Left lung (tissue), 10 donors: ENCODE results near the gene SAG. TPM values are rescaled to one million over a fixed set of nuclear protein-coding genes. Genes with fewer than 3 reads are reported as not detected.

Source experiments
- ATAC-seq: fragments of 200-7000 bp; cut with Tn5 transposase; one replicate; pipeline ENCODE4 v1.9.1; 2020; ENCODE audit warnings: moderate library complexity
- DNase-seq, 4 donors: peaks; one replicate each; pipeline ENCODE4 v3.0.0-alpha.2; 2013 to 2020
- H3K27ac ChIP-seq, 2 donors: fragments of 200-600 bp; sonication (generic) in 1 of 2; one replicate each; pipeline versions ENCODE4 v1.5.0 to v1.8.0; 2020 to 2021
- H3K27me3 ChIP-seq, 2 donors: fragments of 200-600 bp; sonication (generic) in 1 of 2; one replicate each; pipeline versions ENCODE4 v1.5.0 to v1.8.0; 2020 to 2021
- H3K36me3 ChIP-seq, 2 donors: fragments of 200-600 bp; sonication (generic) in 1 of 2; one replicate each; pipeline versions ENCODE4 v1.5.0 to v1.8.0; 2020 to 2021
- H3K4me1 ChIP-seq, 2 donors: fragments of 200-600 bp; one replicate each; pipeline ENCODE4 v1.8.0; 2021
- H3K4me3 ChIP-seq, 2 donors: fragments of 200-600 bp; sonication (generic) in 1 of 2; one replicate each; pipeline versions ENCODE4 v1.5.0 to v1.8.0; 2020 to 2021; ENCODE audit warnings: mild to moderate bottlenecking in 1 of 2
- H3K9me3 ChIP-seq, 2 donors: fragments of 200-600 bp; sonication (generic) in 1 of 2; one replicate each; pipeline versions ENCODE4 v1.5.0 to v1.8.0; 2020 to 2021
- CTCF ChIP-seq, 2 donors: fragments of 200-600 bp; sonication (generic) in 1 of 2; IDR thresholded peaks; one replicate each; pipeline versions ENCODE4 v1.5.0 to v1.8.0; 2021; ENCODE audit warnings: antibody characterized with exemption in 2 of 2
- intact Hi-C, 2 donors: fragments of 100-400 bp; cut with DNase I; formaldehyde crosslinking; loops; one replicate each; pipeline versions ENCODE4 v1.11.2 to v1.14.2; 2022
- polyA plus RNA-seq, 6 donors: library from polyadenylated mRNA; unstranded; fragments of 120-200 nt; gene quantifications; one replicate each; pipeline ENCODE4 v1.2.1, GENCODE V29; 2013; ENCODE audit not compliant: insufficient read length in 6 of 6
- total RNA-seq, 2 donors: library from RNA; stranded (reverse); fragmentation: NEBNext Ultra II Directional; extraction: Animal tissue kit (Norgen Biotek cat#: 25700); gene quantifications; one replicate each; pipeline ENCODE4 v1.2.1, GENCODE V29; 2021
- donor health status: DM: no; HTN: yes; CAD: no.
- donor health status: DM: no; HTN: no; CAD: no.

Gene SAG
- total and polyA plus RNA-seq, 8 donors = 0.08 to 0.24 (median 0.19) TPM; not detected in 2

- Histone ChIP-seq H3K27ac (no peak overlapping the region), H3K4me1 (peaks cover 0 to 38% of the 10 kb centered on the region in 2 donors), H3K9me3 (no peaks in the 10 kb centered on the region), H3K4me3 (no peak overlapping the region), H3K27me3 (no peaks in the 10 kb centered on the region), H3K36me3 (peaks cover 0 to 10% of the 10 kb centered on the region in 2 donors)
- no peak for DNase-seq
- no peak for ATAC-seq
- TF ChIP-seq CTCF (IDR thresholded peaks at IDR 0.05) = no peak
- intact Hi-C loops = no loop called here
These were observed 71.8 kb downstream of the SAG start for GRCh38 chr2:233379441-233379840.

- Histone ChIP-seq H3K4me3 (no peak overlapping the region), H3K27me3 (no peaks in the 10 kb centered on the region), H3K27ac (no peak overlapping the region), H3K4me1 (peaks cover 7 to 40% of the 10 kb centered on the region in 2 donors), H3K9me3 (no peaks in the 10 kb centered on the region), H3K36me3 (peaks cover 0 to 10% of the 10 kb centered on the region in 2 donors)
- TF ChIP-seq CTCF (IDR thresholded peaks at IDR 0.05) = no peak
- ATAC-seq (no peak), DNase-seq (no peak)
- intact Hi-C loops = no loop called here
These were observed 72.7 kb downstream of the SAG start for GRCh38 chr2:233380132-233380895.

GRCh38 chr2:233380995-233381637, 73.5 kb downstream of the SAG start:
- no peak for TF ChIP-seq CTCF (IDR thresholded peaks at IDR 0.05)
- no peak for DNase-seq
- Histone ChIP-seq H3K4me1 (peaks cover 14 to 41% of the 10 kb centered on the region in 2 donors), H3K27ac (peak overlapping the region in 1 of 2 donors; percentile 26), H3K27me3 (no peaks in the 10 kb centered on the region), H3K36me3 (peaks cover 0 to 10% of the 10 kb centered on the region in 2 donors), H3K4me3 (no peak overlapping the region), H3K9me3 (no peaks in the 10 kb centered on the region)
- intact Hi-C loops = no loop called here
- no peak for ATAC-seq

GRCh38 chr2:233381638-233381995, 74.0 kb downstream of the SAG start:
- TF ChIP-seq CTCF (IDR thresholded peaks at IDR 0.05) = no peak
- Histone ChIP-seq H3K27me3 (no peaks in the 10 kb centered on the region), H3K4me1 (peaks cover 17 to 41% of the 10 kb centered on the region in 2 donors), H3K9me3 (no peaks in the 10 kb centered on the region), H3K36me3 (peaks cover 0 to 7% of the 10 kb centered on the region in 2 donors), H3K27ac (peak overlapping the region; percentile 18 to 26), H3K4me3 (no peak overlapping the region)
- intact Hi-C loops = no loop called here
- DNase-seq = no peak
- ATAC-seq = peak; percentile 9

GRCh38 chr2:233384015-233384414, 76.4 kb downstream of the SAG start:
- H3K36me3 ChIP-seq = peaks cover 0 to 1% of the 10 kb centered on the region in 2 donors
- intact Hi-C loops = no loop called here
- peaks cover 21 to 53% of the 10 kb centered on the region in 2 donors for H3K4me1 ChIP-seq
- no peak for TF ChIP-seq CTCF (IDR thresholded peaks at IDR 0.05)
- H3K27me3 ChIP-seq = no peaks in the 10 kb centered on the region
- H3K4me3 ChIP-seq = no peak overlapping the region
- DNase-seq (no peak), ATAC-seq (no peak)
- no peak overlapping the region for H3K27ac ChIP-seq
- H3K9me3 ChIP-seq = no peaks in the 10 kb centered on the region
